DOHH2 (cell line): ENCODE measurements around the gene C4A.

ENCODE experiments used
- CTCF ChIP-seq: fragments of 200-600 bp; sonication (generic); IDR thresholded peaks from one replicate; pipeline ENCODE4 v1.5.1; 2014; ENCODE audit warnings: antibody characterized with exemption, mild to moderate bottlenecking, low read depth, low read length; ENCODE audit not compliant: poor library complexity, severe bottlenecking
- EZH2phosphoT487 ChIP-seq: fragments of 200-600 bp; sonication (generic); IDR thresholded peaks from 2 replicates; pipeline ENCODE4 v1.6.1; 2017; ENCODE audit warnings: borderline replicate concordance, mild to moderate bottlenecking, antibody characterized with exemption, low read length, moderate library complexity, mixed read lengths

GRCh38 chr6:31946370-31946885 lies 35.4 kb upstream of the C4A start:
- no peak for TF ChIP-seq CTCF
- no peak for TF ChIP-seq EZH2phosphoT487
